H1 (cell line): ENCODE measurements around the gene SGO2. TPM values are rescaled to one million over a fixed set of nuclear protein-coding genes. Genes with fewer than 3 reads are reported as not detected.

Experiments
- CTCF ChIA-PET: fragments of 300-600 bp; sonication (Branson Sonifier 250); formaldehyde crosslinking; loops from one replicate; lab custom pipeline; 2021; ENCODE audit not compliant: partially characterized antibody; lab: Charles Lee
- POLR2A ChIA-PET: fragments of 300-600 bp; sonication (Branson Sonifier 250); formaldehyde crosslinking; loops from one replicate; lab custom pipeline; 2021; ENCODE audit warnings: inconsistent platforms; ENCODE audit not compliant: partially characterized antibody; lab: Charles Lee
- DNase-seq, 2 experiments: peaks; one replicate each; pipeline versions ENCODE4 v3.0.0 to v3.0.0-alpha.2; 2010 to 2022; ENCODE audit warnings: low spot score in 2 of 2, low read depth in 1 of 2, mixed read lengths in 1 of 2
- FAIRE-seq: peaks from 2 replicates; lab custom pipeline; 2011; peaks lifted over from hg19 to GRCh38; lab: Jason Lieb, UNC
- H2AFZ ChIP-seq: 2 replicates; pipeline ENCODE4 v1.8.1; 2012; ENCODE audit warnings: low read length, inconsistent platforms
- H2AK5ac ChIP-seq: 2 replicates; pipeline ENCODE4 v1.6.1; 2013; ENCODE audit warnings: low read depth, low read length
- H2BK120ac ChIP-seq: replicated peaks from 2 replicates; pipeline ENCODE3; 2013; ENCODE audit warnings: low read depth, low read length, inconsistent platforms
- H2BK12ac ChIP-seq: 2 replicates; pipeline ENCODE4 v1.6.1; 2013; ENCODE audit warnings: low read depth, low read length
- H2BK15ac ChIP-seq: 2 replicates; pipeline ENCODE4 v1.6.1; 2013; ENCODE audit warnings: low read length
- H2BK20ac ChIP-seq: 2 replicates; pipeline ENCODE4 v1.6.1; 2013; ENCODE audit warnings: low read length
- H2BK5ac ChIP-seq: 2 replicates; pipeline ENCODE4 v1.6.1; 2013; ENCODE audit warnings: low read depth, low read length
- H3K14ac ChIP-seq: 2 replicates; pipeline ENCODE4 v1.6.1; 2013; ENCODE audit warnings: inconsistent platforms; ENCODE audit not compliant: insufficient read length
- H3K18ac ChIP-seq: 2 replicates; pipeline ENCODE4 v1.6.1; 2013; ENCODE audit warnings: low read length; ENCODE audit errors: extremely low read depth
- H3K23ac ChIP-seq: 2 replicates; pipeline ENCODE4 v1.6.1; 2013; ENCODE audit warnings: inconsistent platforms; ENCODE audit not compliant: insufficient read length
- H3K23me2 ChIP-seq: 2 replicates; pipeline ENCODE4 v1.6.1; 2013; ENCODE audit warnings: low read depth, low read length
- H3K27ac ChIP-seq: 2 replicates; pipeline ENCODE4 v1.6.1; 2011; ENCODE audit warnings: low read depth, low read length, inconsistent platforms
- H3K27me3 ChIP-seq, 4 experiments: replicated peaks in 1 of 4; 1 replicate in 1 of 4; 2 replicates in 3 of 4; pipeline versions ENCODE4 v1.6.1 to v1.8.1; 2011 to 2013; ENCODE audit warnings: low read length in 3 of 4, mild to moderate bottlenecking in 3 of 4, inconsistent platforms in 2 of 4, mixed read lengths in 2 of 4, moderate library complexity in 1 of 4; ENCODE audit not compliant: control insufficient read depth in 3 of 4, insufficient read depth in 3 of 4; ENCODE audit errors: extremely low read depth in 1 of 4
- H3K36me3 ChIP-seq, 4 experiments: 2 replicates each; pipeline versions ENCODE4 v1.6.1 to v1.8.1; 2011 to 2013; ENCODE audit warnings: mild to moderate bottlenecking in 4 of 4, low read length in 3 of 4, moderate library complexity in 2 of 4, control low read depth in 1 of 4, inconsistent platforms in 1 of 4; ENCODE audit not compliant: insufficient read depth in 4 of 4, control insufficient read depth in 2 of 4
- H3K4ac ChIP-seq: replicated peaks from 2 replicates; pipeline ENCODE3; 2013; ENCODE audit warnings: low read length, low read depth, mixed read lengths, inconsistent platforms; ENCODE audit not compliant: insufficient read length
- H3K4me1 ChIP-seq, 4 experiments: replicated peaks in 1 of 4; 1 replicate in 1 of 4; 2 replicates in 3 of 4; pipeline versions ENCODE4 v1.6.1 to v1.8.1; 2011 to 2013; ENCODE audit warnings: low read length in 3 of 4, inconsistent platforms in 2 of 4, mixed read lengths in 1 of 4; ENCODE audit not compliant: insufficient read depth in 4 of 4, control insufficient read depth in 3 of 4
- H3K4me2 ChIP-seq, 2 experiments: 2 replicates each; pipeline versions ENCODE4 v1.6.1 to v1.8.1; 2011 to 2013; ENCODE audit warnings: low read depth in 2 of 2, low read length in 2 of 2, control low read depth in 1 of 2, inconsistent platforms in 1 of 2, mild to moderate bottlenecking in 1 of 2; ENCODE audit not compliant: insufficient read depth in 1 of 2
- H3K4me3 ChIP-seq, 4 experiments: fragments of 200-600, 300-600 bp in 1 of 4; sonication (generic), shearing (Covaris generic), sonication (Bioruptor Twin) in 1 of 4; 2 replicates each; pipeline versions ENCODE4 v1.5.1 to v1.8.1; 2011 to 2016; ENCODE audit warnings: low read length in 4 of 4, low read depth in 3 of 4, control low read depth in 2 of 4, inconsistent platforms in 2 of 4, mild to moderate bottlenecking in 2 of 4, mixed read lengths in 1 of 4, moderate library complexity in 1 of 4; ENCODE audit not compliant: insufficient read depth in 2 of 4; ENCODE audit errors: extremely low read depth in 1 of 4
- H3K56ac ChIP-seq: replicated peaks from 2 replicates; pipeline ENCODE3; 2013; ENCODE audit warnings: low read depth, mild to moderate bottlenecking, mixed read lengths, low read length, inconsistent platforms; ENCODE audit not compliant: insufficient read length
- H3K79me1 ChIP-seq: 2 replicates; pipeline ENCODE4 v1.6.1; 2013; ENCODE audit warnings: low read depth, low read length, control low read depth
- H3K79me2 ChIP-seq, 2 experiments: 2 replicates each; pipeline versions ENCODE4 v1.6.1 to v1.8.1; 2012 to 2013; ENCODE audit warnings: low read length in 2 of 2, mild to moderate bottlenecking in 2 of 2, inconsistent platforms in 1 of 2; ENCODE audit not compliant: insufficient read depth in 2 of 2, control insufficient read depth in 1 of 2
- H3K9ac ChIP-seq, 4 experiments: replicated peaks in 1 of 4; 1 replicate in 1 of 4; 2 replicates in 3 of 4; pipeline versions ENCODE4 v1.6.1 to v1.8.1; 2011 to 2013; ENCODE audit warnings: low read depth in 3 of 4, low read length in 3 of 4, control low read depth in 2 of 4, mild to moderate bottlenecking in 2 of 4, moderate library complexity in 2 of 4, inconsistent platforms in 1 of 4; ENCODE audit errors: extremely low read depth in 1 of 4
- H3K9me3 ChIP-seq, 2 experiments: 2 replicates each; pipeline versions ENCODE4 v1.6.1 to v1.8.1; 2012 to 2013; ENCODE audit warnings: mild to moderate bottlenecking in 2 of 2, moderate library complexity in 2 of 2, control low read depth in 1 of 2, inconsistent platforms in 1 of 2, low read depth in 1 of 2, low read length in 1 of 2, mixed read lengths in 1 of 2; ENCODE audit not compliant: insufficient read depth in 2 of 2
- H4K20me1 ChIP-seq, 2 experiments: replicated peaks in 1 of 2; 2 replicates each; pipeline versions ENCODE3 to v1.8.1; 2011 to 2013; ENCODE audit warnings: inconsistent platforms in 2 of 2, low read length in 2 of 2, mild to moderate bottlenecking in 1 of 2; ENCODE audit not compliant: insufficient read depth in 2 of 2, control insufficient read depth in 1 of 2
- H4K5ac ChIP-seq: 2 replicates; pipeline ENCODE4 v1.6.1; 2013; ENCODE audit warnings: low read length, low read depth, mixed read lengths, inconsistent platforms; ENCODE audit not compliant: insufficient read length
- H4K8ac ChIP-seq: 2 replicates; pipeline ENCODE4 v1.8.0; 2013; ENCODE audit warnings: mild to moderate bottlenecking, moderate library complexity, low read length, inconsistent platforms; ENCODE audit not compliant: insufficient read depth; ENCODE audit errors: extremely low read depth
- H4K91ac ChIP-seq: replicated peaks from 2 replicates; pipeline ENCODE3; 2013; ENCODE audit warnings: low read length, mixed read lengths, inconsistent platforms; ENCODE audit not compliant: insufficient read length
- CEBPB ChIP-seq: IDR thresholded peaks from 2 replicates; pipeline ENCODE4 v1.6.1; 2012; ENCODE audit warnings: low read depth, low read length
- ZNF274 ChIP-seq: IDR thresholded peaks from 2 replicates; pipeline ENCODE4 v1.7.0; 2012; ENCODE audit warnings: low read length, borderline replicate concordance; ENCODE audit errors: extremely low read depth
- WGBS, 2 experiments: shearing (Covaris generic) in 1 of 2; methylation state at CpG; one replicate each; pipeline versions ENCODE4 v1.1.6 to v1.1.7; 2013 to 2015; ENCODE audit warnings: low lambda C conversion rate in 2 of 2, mixed read lengths in 2 of 2, inconsistent platforms in 1 of 2, low coverage in 1 of 2, missing lambda C conversion rate in 1 of 2; ENCODE audit not compliant: insufficient replicate concordance in 2 of 2, insufficient coverage in 1 of 2, insufficient read length in 1 of 2; ENCODE audit errors: extremely low coverage in 1 of 2, missing lambda C conversion rate in 1 of 2; 5-methylcytosine and 5-hydroxymethylcytosine counted together
- polyA plus RNA-seq, 7 experiments: library from polyadenylated mRNA; depleted of rRNA in 3 of 7; stranded (reverse) in 5 of 7; unstranded in 2 of 7; fragments of >200 nt in 5 of 7; fragments of 200-250 nt in 2 of 7; gene quantifications; 1 replicate in 5 of 7; 2 replicates in 1 of 7; 4 replicates in 1 of 7; pipeline versions ENCODE4 v1.2.1 to v1.2.3, GENCODE V29; 2011 to 2013; ENCODE audit warnings: missing spikeins in 2 of 7, mixed read lengths in 2 of 7
- total RNA-seq: library from RNA; stranded (reverse); fragmentation: NEBNext Ultra II Directional; extraction: Animal tissue kit (Norgen Biotek cat#: 25700); gene quantifications from 2 replicates; pipeline ENCODE4 v1.2.1, GENCODE V29; 2021

SGO2 gene
- total and polyA plus RNA-seq, 2 of the 8 experiments (the other 6 are each of a cell fraction or from before 2014, with no cell fraction given) = 2.4 to 33.2 TPM

- no peak overlapping the region for H3K56ac ChIP-seq
- H3K23ac ChIP-seq = no peak overlapping the region
- no peak for DNase-seq
- H2BK120ac ChIP-seq = no peak overlapping the region
- H4K91ac ChIP-seq = no peak overlapping the region
- H4K5ac ChIP-seq = no peak overlapping the region
- H3K79me1 ChIP-seq = no peaks in the 10 kb centered on the region
- H3K36me3 ChIP-seq = peaks cover 0 to 13% (median 0%) of the 10 kb centered on the region in 4 experiments; a peak in 2 of 8 replicates
- H3K4me3 ChIP-seq = no peak overlapping the region
- no peak for FAIRE-seq
- H3K27ac ChIP-seq = no peak overlapping the region
- ChIA-PET CTCF (interaction anchor here (0.9 to 2.3 kb wide), 6 partner anchors 10 to 520 kb away, joined by 3 to 36 read pairs (median 6); partner anchors contain the start of gene KCTD18), POLR2A (interaction anchor here (0.5 kb wide), 1 partner anchor 713 kb away, joined by 3 read pairs; no protein-coding TSS in a partner anchor)
- H3K79me2 ChIP-seq = no peaks in the 10 kb centered on the region
- H3K27me3 ChIP-seq = no peaks in the 10 kb centered on the region
- no peak overlapping the region for H3K4ac ChIP-seq
- H2BK5ac ChIP-seq = no peak overlapping the region
- no peaks in the 10 kb centered on the region for H4K20me1 ChIP-seq
- no peak overlapping the region for H2BK12ac ChIP-seq
- no peak overlapping the region for H3K18ac ChIP-seq
- TF ChIP-seq CEBPB (peak; percentile 29; the same call in 1 of the 2 replicates), ZNF274 (no peak)
- H2AFZ ChIP-seq = no peak overlapping the region
- no peaks in the 10 kb centered on the region; the same call in 1 of the 2 replicates for H3K23me2 ChIP-seq
- H3K9me3 ChIP-seq = no peaks in the 10 kb centered on the region
- peaks cover 0 to 2% (median 0%) of the 10 kb centered on the region in 4 experiments; a peak in 2 of 7 replicates for H3K4me1 ChIP-seq
- no peak overlapping the region for H2AK5ac ChIP-seq
- no peak overlapping the region for H3K9ac ChIP-seq
- H2BK20ac ChIP-seq = no peak overlapping the region
- H3K4me2 ChIP-seq = no peak overlapping the region
- no peak overlapping the region for H3K14ac ChIP-seq
- no peak overlapping the region for H2BK15ac ChIP-seq
- H4K8ac ChIP-seq = no peak overlapping the region
- WGBS, 2 experiments = 93% methylated on average over 2 of the region's 2 CpGs; no CpG with 5 or more reads in 1 of the 2 experiments
These were observed 32.0 kb upstream of the SGO2 start for GRCh38 chr2:200494048-200494447.
